ENCODE measurements around the gene ITGA3. TPM values are rescaled to one million over a fixed set of nuclear protein-coding genes. Genes with fewer than 3 reads are reported as not detected.

ITGA3 gene
- total and polyA plus RNA-seq, 3 donors from 2014 or later: 20.0 to 30.7 (median 24.2) TPM

GRCh38 chr17:50022463-50023130 lies 33.3 kb upstream of the ITGA3 start:
- no peak for DNase-seq
- H3K36me3 ChIP-seq (ENCODE audit: low read depth, missing control alignments): no peaks in the 10 kb centered on the region
- H3K9me3 ChIP-seq: no peaks in the 10 kb centered on the region
- 70% methylated on average over 6 of the region's 6 CpGs for WGBS, 2 donors
- H3K4me1 ChIP-seq: no peaks in the 10 kb centered on the region
- no peaks in the 10 kb centered on the region for H3K27me3 ChIP-seq
- TF ChIP-seq CTCF (IDR thresholded peaks at IDR 0.05): no peak
- no peak for TF ChIP-seq POLR2A (IDR thresholded peaks at IDR 0.05)
- intact Hi-C loops (cut with DNase I; ENCODE audit: low total_unique reads): no loop called here
- H3K27ac ChIP-seq: no peak overlapping the region
- H3K4me3 ChIP-seq: no peak overlapping the region

DNA sequence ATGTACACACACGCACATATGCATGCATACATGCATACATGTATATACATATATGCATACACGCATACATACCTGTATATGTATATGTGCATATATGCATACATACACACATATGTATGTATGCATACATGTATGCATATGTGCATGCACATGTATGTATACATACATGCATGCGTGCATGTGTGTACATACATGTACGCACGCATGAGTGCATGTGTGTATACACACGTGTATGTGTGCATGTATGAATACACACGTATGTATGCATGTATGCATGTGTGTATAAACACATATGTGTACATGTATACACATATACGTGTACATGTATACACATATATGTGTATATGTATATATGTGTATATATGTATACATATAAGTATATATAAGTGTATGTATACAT lies 32.4 kb upstream of the ITGA3 start:
- Histone ChIP-seq H3K27ac (no peak overlapping the region), H3K4me3 (no peak overlapping the region), H3K9me3 (no peaks in the 10 kb centered on the region), H3K27me3 (no peaks in the 10 kb centered on the region), H3K36me3 (ENCODE audit: low read depth, missing control alignments) (no peaks in the 10 kb centered on the region), H3K4me1 (no peaks in the 10 kb centered on the region)
- no peak for DNase-seq
- TF ChIP-seq CTCF (IDR thresholded peaks at IDR 0.05) (no peak), POLR2A (IDR thresholded peaks at IDR 0.05) (no peak)
- WGBS, 2 donors: 44 to 53% methylated on average over 8 of the region's 8 CpGs
- intact Hi-C loops (cut with DNase I; ENCODE audit: low total_unique reads): no loop called here

GRCh38 chr17:50024808-50025207 lies 31.1 kb upstream of the ITGA3 start:
- intact Hi-C loops (cut with DNase I; ENCODE audit: low total_unique reads): loop anchor here (5.0 kb wide), 1 partner anchor 62 kb away; no protein-coding TSS in a partner anchor
- no peaks in the 10 kb centered on the region for H3K4me1 ChIP-seq
- no peak for DNase-seq
- H3K27ac ChIP-seq: no peak overlapping the region
- no peak overlapping the region for H3K4me3 ChIP-seq
- H3K27me3 ChIP-seq: no peaks in the 10 kb centered on the region
- no peaks in the 10 kb centered on the region for H3K36me3 ChIP-seq (ENCODE audit: low read depth, missing control alignments)
- no peak for TF ChIP-seq CTCF (IDR thresholded peaks at IDR 0.05)
- no peak for TF ChIP-seq POLR2A (IDR thresholded peaks at IDR 0.05)
- no peaks in the 10 kb centered on the region for H3K9me3 ChIP-seq
- WGBS, 2 donors: 37% methylated on average over 7 of the region's 7 CpGs

DNA sequence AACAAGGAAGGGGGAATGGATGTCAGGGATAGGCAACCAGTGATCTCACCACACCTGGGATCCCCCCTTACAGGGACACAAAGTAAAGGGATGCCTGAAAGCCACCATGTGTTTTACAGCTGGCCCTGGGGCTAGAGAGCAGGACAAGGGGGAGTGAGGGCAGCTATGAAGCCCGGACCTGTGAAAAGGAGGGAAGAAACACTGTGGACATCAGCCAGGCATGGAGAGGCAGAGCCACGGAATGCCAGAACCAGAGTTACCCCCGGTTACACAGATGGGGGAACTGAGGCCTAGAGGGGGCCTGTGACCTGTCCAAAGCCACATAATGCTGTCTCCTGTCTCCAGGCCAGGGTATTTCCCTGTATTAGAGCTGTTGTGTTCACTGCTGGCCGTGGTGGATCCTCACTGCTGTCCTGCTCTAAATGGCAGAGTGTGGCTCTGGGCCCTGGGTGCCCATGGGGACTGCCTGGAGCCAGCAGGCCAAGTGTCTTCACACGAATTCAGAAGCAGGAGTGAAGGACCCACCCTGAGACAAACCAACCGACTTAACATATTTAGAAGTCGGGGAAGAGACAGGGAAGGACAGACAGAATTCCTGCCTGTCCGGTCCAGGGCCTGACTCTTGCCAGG lies 29.7 kb upstream of the ITGA3 start:
- no peaks in the 10 kb centered on the region for H3K9me3 ChIP-seq
- no peaks in the 10 kb centered on the region for H3K4me1 ChIP-seq
- 67 to 72% methylated on average over 7 to 8 of the region's 8 CpGs for WGBS, 2 donors
- H3K27me3 ChIP-seq: no peaks in the 10 kb centered on the region
- H3K4me3 ChIP-seq: no peak overlapping the region
- TF ChIP-seq CTCF (IDR thresholded peaks at IDR 0.05): no peak
- TF ChIP-seq POLR2A (IDR thresholded peaks at IDR 0.05): no peak
- no peaks in the 10 kb centered on the region for H3K36me3 ChIP-seq (ENCODE audit: low read depth, missing control alignments)
- no peak overlapping the region for H3K27ac ChIP-seq
- no peak for DNase-seq
- intact Hi-C loops (cut with DNase I; ENCODE audit: low total_unique reads): loop anchor here (5.0 kb wide), 1 partner anchor 61 kb away; no protein-coding TSS in a partner anchor

Measured in testis (tissue), 3 donors.